ENCODE measurements around the gene CCDC40. TPM values are rescaled to one million over a fixed set of nuclear protein-coding genes. Genes with fewer than 3 reads are reported as not detected.
A peak's percentile ranks its signal among the peaks of the same experiment; 100 is the strongest.
"Not testable (repeated sequence)": the region's sequence is repeated elsewhere in the genome, so short reads cannot be mapped to it uniquely, and the experiment has no call there.

Gene CCDC40, protein sequence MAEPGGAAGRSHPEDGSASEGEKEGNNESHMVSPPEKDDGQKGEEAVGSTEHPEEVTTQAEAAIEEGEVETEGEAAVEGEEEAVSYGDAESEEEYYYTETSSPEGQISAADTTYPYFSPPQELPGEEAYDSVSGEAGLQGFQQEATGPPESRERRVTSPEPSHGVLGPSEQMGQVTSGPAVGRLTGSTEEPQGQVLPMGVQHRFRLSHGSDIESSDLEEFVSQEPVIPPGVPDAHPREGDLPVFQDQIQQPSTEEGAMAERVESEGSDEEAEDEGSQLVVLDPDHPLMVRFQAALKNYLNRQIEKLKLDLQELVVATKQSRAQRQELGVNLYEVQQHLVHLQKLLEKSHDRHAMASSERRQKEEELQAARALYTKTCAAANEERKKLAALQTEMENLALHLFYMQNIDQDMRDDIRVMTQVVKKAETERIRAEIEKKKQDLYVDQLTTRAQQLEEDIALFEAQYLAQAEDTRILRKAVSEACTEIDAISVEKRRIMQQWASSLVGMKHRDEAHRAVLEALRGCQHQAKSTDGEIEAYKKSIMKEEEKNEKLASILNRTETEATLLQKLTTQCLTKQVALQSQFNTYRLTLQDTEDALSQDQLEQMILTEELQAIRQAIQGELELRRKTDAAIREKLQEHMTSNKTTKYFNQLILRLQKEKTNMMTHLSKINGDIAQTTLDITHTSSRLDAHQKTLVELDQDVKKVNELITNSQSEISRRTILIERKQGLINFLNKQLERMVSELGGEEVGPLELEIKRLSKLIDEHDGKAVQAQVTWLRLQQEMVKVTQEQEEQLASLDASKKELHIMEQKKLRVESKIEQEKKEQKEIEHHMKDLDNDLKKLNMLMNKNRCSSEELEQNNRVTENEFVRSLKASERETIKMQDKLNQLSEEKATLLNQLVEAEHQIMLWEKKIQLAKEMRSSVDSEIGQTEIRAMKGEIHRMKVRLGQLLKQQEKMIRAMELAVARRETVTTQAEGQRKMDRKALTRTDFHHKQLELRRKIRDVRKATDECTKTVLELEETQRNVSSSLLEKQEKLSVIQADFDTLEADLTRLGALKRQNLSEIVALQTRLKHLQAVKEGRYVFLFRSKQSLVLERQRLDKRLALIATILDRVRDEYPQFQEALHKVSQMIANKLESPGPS
- 10 to 100 TPM; 10.2 to 15.7 (median 12.9) TPM for polyA plus RNA-seq (ENCODE audit: insufficient read length in 4 of 4)

DNA sequence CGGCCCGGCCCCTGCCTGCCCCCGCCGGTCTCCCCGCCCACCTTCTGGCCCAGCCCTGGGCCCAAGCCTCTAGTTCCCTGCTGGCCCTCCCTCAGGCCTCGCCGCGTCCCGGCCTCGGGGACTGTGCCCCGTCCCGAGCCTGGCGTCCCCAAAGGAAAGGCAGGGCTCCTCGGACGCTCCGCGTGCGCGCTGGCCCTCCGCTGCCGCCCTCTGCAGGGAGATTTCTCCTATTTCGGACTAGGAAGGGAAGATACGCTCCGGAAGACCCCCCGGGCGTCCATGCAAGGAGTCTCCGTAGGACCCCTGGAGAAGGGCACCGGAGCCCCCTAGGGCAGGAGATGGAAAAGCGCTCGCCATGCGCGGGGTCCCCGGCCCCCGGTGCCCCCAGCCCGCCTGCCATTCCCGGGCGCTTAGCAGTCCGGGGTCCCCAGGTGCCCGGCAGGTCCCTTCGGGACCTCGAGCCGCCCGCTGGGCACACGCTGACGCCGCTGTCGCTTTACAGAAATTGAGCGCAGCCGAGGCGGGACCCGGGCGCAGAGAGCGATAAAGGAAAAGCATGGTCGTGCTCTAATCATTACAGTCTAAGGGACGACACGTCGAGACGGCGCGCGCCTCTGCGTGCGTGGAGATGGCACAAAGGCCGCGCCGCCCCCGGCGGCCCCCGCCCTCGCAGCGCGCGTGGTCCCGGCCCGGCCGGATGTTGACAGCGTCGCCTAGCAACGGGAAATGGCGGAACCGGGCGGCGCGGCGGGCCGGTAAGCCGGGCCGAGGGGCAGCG lies at the start of gene CCDC40:
TSS of gene CCDC40 (plus strand) at position 706 of the 778 bp plus-strand sequence. CDS start at position 727, 21 bp downstream.
- DNase-seq (ENCODE audit: low read depth in 4 of 4, low spot score in 3 of 4) = peak in 2 of 4 donors; percentile 75 to 77

DNA sequence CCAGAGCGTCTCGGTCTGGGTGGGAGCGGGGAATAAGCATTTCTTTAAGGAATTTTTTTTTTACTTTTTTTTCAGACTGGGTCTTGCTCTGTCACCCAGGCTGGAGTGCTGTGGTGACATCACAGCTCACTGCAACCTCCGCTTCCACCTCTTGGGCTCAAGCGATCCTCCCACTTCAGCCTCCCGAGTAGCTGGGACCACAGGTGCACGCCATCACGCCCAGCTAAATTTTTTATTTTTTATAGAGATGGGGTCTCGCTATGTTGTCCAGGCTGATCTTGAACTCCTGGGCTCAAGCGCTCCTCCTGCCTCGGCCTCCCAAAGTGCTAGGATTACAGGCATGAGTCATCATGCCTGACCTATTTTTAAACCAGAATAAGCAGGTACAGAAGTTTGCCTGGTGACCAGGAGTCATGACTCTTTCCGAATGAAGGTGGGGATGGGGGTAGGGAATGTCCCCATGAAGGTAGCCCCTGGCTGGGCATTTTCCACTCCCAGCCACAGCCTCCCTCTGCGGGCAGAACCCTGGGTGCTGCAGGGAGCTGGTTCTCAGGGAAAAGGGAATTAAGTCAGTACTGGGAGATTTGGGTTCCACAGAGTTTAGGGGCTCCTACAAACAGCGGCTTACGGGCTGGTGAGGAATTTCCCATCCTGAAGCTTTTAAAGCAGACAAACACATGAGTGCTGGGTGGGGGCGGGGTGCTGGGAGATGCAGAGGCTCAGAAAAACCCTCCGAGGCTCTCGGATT lies 49.1 kb upstream of the CCDC40 start:
- DNase-seq (ENCODE audit: low read depth in 4 of 4, low spot score in 3 of 4) = no peak

DNA sequence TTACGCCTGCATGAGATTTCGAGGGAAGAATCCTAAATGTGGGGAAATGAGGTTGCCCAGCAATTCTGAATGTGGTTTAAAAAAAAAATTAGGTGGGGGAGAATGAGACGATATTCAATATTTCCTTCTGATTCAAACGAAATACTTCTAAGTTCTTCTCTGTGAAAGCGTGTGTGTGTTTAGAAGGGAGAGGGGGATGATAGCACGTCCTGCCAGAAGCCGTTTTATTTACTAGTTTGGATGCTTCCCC lies 48.6 kb upstream of the CCDC40 start:
- no peak for DNase-seq (ENCODE audit: low read depth in 4 of 4, low spot score in 3 of 4)

DNA sequence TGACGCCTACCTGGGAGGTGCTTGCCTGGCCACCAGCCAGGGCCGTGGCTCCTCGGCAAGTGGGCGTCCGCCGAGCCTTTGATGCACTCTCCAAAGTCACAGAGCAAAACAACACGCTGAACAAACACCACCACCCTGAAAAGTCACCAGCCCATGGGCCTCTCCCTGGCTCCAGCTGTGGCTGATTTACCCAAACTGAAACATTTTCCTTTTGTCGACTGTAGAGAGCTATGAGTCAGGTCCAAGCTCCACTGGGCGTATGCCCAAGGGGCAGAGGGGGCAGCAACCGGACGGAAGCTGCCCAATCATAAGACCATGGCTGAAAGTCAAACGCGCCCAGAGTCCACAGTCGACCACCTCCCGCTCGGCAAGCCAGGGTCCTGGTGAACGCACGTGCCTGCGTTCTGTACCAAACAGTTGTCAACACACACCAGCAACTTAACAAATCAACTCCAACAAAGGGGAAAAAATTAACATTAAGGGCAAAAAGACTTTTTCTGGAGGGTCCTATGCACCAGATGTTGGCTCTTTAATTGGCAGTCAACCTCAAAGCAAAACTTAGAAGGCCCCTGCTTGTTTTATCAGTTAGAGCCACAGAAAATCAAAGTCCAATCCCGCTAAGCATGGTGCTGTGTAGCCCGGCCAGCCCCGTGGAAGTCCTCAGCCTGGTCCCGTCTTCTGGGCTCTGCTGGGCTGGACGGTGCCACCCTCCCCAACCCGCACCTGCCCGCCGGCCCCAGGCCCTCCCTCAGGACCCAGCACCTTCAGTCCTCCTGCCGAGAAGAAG lies 48.1 kb upstream of the CCDC40 start:
- DNase-seq (ENCODE audit: low read depth in 4 of 4, low spot score in 3 of 4) = no peak

DNA sequence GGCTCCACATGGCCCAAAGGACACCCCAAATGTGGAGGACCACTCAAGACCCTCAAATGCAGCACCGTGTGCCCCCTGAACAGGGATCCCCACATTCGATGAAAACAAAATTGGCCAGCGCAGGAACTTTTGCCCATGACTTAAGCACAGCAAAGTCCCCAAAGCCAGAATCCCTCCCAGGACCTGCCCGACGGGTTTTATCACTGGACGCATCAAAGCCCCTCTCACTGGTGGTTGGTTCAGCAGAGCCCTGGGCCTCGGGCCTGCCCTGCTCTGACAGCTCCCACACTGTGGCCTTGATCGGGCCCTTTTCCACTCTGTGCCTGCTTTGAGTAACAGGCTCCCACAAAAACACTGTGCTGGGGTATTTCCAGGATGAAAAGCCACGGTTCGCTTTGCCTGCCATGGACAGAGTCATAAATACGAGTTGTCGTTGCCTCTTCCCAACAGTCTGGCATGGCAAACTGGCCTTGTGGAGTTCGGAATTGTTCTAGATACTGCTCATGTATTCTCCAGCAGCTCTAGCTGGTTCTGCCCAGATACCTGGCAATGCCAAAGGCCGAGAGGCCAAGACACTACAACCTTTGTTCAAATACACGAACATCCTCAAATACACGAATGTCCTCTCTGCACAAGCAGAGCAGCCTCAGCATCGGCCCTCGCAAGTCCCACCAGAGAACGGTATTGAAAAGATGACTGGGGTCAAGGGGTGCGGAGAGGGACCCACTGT lies 47.2 kb upstream of the CCDC40 start:
- DNase-seq (ENCODE audit: low read depth in 4 of 4, low spot score in 3 of 4) = no peak

DNA sequence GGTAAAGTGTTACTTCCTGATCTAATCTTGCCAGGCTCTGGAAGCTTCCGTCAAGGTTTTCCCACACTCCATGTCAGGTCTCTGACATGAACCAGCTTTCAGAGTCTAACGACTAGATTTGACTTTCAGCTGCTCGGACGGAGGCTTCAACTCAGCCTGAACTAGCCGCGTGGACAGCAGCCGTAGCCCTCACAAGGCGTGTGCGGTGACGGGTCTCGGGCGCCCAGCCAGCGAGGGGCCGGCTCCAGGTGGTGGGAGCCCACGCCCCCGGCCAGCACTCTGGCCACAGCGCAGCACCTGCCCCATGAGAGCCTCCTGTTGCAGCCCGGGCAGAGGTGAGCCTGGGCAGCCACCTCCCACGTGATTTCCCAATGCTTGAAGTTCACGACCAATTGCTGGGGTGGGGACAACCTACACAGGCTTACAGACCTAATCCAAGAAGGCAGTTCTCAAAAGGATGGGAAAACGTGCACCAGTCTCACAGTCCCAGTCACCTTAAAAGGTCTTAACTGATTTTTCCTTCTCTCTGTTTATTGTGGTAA lies 46.3 kb upstream of the CCDC40 start:
- DNase-seq (ENCODE audit: low read depth in 4 of 4, low spot score in 3 of 4) = no peak

DNA sequence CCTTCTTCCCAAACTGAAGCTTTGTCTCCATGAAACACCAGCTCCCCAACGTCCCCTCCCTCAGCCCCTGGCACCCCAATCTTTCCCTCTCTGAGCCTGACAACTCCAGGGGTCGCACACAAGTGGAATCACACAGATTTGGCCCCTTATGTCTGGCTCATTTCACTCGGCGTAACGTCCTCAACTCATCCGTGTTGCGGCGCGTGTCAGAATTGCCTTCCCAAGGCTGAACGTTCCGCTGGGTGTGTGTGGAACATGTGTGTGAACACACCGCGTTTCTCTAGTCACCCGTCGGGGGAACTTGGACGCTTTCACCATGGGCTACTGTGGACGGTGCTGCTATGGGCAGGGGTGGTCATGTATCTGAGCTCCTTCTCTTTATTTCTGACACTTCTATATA lies 45.7 kb upstream of the CCDC40 start:
- DNase-seq (ENCODE audit: low read depth in 4 of 4, low spot score in 3 of 4) = no peak

DNA sequence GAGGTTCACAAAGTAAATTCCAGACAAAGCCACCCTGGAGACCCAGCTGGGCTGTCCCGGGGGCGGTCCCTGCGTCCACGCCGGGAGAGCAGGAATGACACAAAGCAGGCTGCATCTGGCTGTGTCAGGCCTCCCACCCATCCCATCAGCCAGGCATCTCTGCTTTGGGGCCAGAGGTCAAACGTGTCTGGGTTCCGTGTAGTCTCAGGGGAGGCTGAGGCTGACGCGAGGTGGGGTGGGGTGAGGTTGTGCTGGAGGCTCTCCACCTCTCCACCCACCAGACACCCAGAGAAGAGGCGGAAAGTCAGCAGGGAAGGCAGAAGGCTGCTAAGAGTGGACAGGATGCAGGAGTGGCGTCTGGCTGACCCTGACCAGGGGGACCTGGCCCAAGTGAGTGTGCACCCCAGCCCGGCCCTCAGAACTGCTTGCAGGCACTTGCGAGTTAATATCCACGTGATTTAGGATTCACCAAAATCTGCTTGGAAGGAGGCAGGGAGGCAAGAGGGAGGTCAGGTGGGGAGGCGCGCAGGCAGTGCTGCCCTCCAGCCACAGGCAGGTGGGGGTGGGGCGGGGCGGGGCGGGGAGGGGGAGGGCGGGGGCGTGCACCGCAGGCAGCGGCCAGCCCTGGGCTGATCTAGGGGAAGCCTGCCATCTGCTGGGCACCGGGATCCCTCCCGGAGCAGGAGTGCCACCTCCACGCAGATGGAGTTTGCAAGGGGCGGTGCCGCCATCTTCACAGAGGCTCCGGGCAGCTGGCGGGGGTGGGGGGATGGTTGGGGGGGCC lies 45.1 kb upstream of the CCDC40 start:
- no peak for DNase-seq (ENCODE audit: low read depth in 4 of 4, low spot score in 3 of 4)

DNA sequence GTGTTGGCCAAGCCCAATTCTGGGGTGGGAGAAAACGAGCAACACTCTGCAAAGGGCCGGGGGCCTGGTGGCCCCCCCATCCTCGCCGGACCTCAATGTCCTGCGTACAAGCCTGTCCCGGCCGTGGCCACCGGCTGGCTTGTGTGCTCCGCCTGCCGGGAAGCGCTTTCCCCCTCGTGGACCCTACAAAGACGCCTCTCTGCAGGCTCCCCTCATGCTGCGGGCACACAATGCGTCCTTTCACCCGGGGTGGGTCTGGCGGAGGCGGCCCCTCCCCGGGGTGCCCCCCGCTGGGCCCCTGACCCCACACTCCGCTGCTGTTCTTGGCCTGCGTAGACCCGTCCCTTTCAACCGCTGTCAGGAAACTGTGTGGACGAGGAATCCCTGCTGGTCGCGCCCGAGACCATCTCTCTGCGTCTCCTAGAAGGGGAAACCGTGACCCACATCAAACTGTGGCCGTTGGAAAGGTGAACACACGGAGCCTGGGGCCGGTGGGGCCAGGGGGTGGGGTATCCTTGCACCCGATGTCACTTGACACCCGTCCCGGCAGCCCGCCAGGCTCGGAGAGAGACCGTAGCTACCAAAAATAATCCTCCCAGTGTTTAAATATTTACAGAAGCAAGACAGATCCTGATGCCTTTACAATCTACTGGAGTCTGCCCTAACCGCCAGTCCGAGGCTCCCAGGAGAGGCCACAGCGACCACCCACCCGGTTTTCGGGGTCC lies 44.4 kb upstream of the CCDC40 start:
- DNase-seq (ENCODE audit: low read depth in 4 of 4, low spot score in 3 of 4) = no peak

DNA sequence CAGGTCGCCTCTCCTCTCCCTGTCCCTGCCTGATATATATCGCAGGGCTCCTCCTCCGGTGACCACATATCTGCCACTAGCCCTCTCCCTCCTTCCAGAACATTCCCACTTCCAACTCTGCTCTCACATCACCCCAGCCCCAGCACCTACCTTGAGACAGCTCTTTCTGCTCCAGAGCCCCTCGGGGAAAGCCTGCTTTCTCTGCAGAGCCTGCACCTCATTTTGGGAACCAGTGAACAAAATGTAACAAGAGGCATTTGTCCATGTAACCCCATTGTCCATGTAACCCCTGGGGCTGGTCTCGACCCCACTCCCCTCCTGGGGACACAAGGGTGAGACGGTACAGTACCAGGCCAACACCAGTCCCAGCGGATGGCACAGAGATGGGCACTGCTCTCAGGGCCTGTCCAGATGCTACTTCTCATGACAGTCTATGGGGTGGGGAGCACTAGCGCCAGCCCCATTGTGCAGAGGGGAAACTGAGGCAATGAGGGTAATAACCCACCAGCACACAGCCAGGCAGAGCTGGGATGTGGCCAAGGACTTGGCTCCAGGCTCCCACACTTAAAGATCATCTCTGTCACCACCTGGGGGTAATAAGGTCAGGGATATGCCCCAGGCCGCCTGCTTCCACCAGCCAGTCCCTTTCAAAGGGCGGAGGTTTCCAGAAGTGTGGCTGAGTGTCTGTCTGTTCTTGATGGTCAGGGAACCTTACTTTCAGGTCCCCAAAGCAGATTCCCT lies 43.6 kb upstream of the CCDC40 start:
- no peak for DNase-seq (ENCODE audit: low read depth in 4 of 4, low spot score in 3 of 4)

DNA sequence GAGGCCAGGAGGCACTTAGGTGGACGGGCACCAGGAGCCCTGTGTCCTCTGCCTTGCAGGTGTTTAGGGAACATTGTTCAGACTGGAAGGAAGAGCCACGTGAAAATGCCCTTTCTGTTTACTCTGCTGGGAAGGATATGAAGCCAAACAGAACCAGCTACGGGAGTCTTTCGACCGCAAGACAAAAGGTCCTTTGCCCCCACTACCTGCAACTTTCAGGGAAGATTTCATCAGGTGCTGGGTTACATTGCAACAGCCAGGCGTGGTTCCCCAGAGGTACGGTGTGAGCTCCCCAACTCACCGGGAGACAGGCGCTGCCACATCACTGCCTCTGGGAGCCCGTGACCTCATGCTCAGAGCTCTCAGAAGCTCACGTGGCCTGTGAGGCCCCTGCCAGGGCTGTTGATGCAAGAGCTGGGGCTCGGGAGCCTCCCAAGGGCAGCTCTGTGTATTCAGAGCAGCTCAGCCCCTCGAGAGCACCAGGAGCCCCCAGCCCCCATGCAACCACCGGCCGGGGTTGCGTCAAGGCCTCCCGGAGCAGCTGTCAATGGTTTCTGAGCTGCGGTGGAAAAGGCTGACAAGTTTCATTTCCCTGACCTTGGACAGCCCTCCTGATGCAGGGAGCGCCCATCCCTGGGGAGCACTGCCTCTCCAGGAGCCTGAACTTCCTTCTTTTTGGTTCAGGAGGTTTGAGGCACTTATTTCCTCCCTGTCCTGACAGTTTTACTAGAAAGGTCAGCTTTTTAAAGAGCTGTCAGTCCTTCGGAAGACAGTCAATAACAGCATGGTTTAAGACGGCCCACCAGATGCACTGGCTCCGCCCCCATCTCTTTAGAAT lies 42.8 kb upstream of the CCDC40 start:
- DNase-seq (ENCODE audit: low read depth in 4 of 4, low spot score in 3 of 4) = no peak

DNA sequence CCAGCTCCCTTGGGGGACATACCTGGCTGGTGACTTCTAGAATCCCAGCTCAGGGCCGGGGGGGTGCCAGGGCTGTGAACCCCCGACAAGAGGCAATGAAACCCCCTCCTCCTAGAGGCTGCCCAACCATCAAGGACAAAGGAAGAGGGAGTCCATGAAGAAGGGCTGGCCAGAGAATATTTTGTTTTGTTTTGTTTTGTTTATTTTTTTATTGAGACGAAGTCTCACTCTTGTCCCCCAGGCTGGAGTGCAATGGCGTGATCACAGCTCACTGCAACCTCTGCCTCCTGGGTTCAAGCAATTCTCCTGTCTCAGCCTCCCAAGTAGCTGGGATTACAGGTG lies 42.2 kb upstream of the CCDC40 start:
- not testable (repeated sequence) for DNase-seq (ENCODE audit: low read depth in 4 of 4, low spot score in 3 of 4)

DNA sequence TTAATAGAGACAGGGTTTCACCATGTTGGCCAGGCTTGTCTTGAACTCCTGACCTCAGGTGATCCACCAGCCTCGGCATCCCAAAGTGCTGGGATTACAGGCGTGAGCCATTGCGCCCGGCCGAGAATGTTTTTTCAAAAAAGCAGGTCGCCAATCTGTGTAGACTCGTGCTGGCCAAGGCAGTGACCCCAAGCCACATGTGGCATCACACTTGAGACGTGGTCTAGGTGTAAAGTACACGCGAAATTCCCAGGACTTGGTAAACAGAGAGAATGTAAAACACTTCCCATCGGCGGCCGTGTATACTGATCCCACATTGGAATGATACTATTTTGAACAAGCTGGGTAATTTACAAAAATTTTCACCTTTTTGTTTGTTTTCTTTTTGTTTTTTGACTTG lies 41.8 kb upstream of the CCDC40 start:
- no peak for DNase-seq (ENCODE audit: low read depth in 4 of 4, low spot score in 3 of 4)

DNA sequence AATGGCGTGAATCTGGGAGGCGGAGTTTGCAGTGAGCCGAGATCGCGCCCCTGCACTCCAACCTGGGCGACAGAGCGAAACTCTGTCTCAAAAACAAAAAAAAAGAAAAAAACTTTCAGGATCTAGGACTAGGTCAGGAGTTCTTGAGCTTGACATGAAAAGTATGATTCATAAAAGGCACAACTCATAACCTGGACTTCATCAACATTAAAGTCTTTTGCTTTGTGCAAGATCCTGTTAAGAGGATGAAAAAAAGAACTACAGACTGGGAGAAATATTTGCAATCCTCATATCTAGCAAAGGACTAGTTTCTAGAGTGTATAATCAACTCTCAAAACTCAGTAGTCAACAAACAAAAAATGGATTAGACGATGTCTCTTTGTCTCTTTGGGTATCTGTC lies 40.7 kb upstream of the CCDC40 start:
- no peak for DNase-seq (ENCODE audit: low read depth in 4 of 4, low spot score in 3 of 4)

DNA sequence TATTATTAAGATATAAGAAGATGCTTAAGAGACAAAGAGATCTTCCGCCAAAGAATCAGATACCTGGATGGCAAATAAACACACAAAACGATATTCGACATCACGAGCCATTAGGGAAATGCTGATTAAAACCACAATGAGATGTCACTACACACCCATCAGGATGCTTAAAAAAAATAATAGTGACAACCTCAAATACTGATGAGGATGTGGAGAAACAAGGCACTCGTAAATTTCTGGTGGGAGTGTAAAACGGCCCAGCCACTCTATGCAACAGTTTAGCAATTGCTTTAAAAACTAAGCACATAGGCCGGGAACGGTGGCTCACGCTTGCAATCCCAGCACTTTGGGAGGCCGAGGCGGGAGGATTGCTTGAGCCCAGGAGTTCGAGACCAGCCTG lies 40.2 kb upstream of the CCDC40 start:
- no peak for DNase-seq (ENCODE audit: low read depth in 4 of 4, low spot score in 3 of 4)

Measured in right renal pelvis (tissue), 4 donors.